Umbilical cord (tissue), 2 donors: ENCODE results near the gene LIMS1. TPM values are rescaled to one million over a fixed set of nuclear protein-coding genes. Genes with fewer than 3 reads are reported as not detected.
"Not testable (repeated sequence)": the region's sequence is repeated elsewhere in the genome, so short reads cannot be mapped to it uniquely, and the experiment has no call there.

ENCODE experiments used
- DNase-seq: peaks from one replicate; pipeline ENCODE4 v3.0.0-alpha.2; 2015; ENCODE audit warnings: low spot score
- total RNA-seq: library from RNA; depleted of rRNA; stranded (reverse); fragments of >200 nt; gene quantifications from one replicate; pipeline ENCODE4 v1.2.3, GENCODE V29; 2014; ENCODE audit warnings: low replicate concordance; ENCODE audit not compliant: insufficient read depth

Gene LIMS1
- total RNA-seq, 1 donor from 2014 or later, result 170 TPM

GRCh38 chr2:108552566-108552965 is 18.3 kb downstream of the LIMS1 start:
- no peak for DNase-seq

GRCh38 chr2:108553209-108553919 is 19.1 kb downstream of the LIMS1 start:
- no peak for DNase-seq

GRCh38 chr2:108554528-108554927 is 20.3 kb downstream of the LIMS1 start:
- no peak for DNase-seq

- DNase-seq, result no peak
These were observed 21.3 kb downstream of the LIMS1 start for GRCh38 chr2:108555572-108555971.

- not testable (repeated sequence) for DNase-seq
These were observed 22.3 kb downstream of the LIMS1 start for GRCh38 chr2:108556581-108556980.

GRCh38 chr2:108560241-108560811 is 26.1 kb downstream of the LIMS1 start:
- DNase-seq, result no peak

GRCh38 chr2:108560895-108561530 is 26.7 kb downstream of the LIMS1 start:
- no peak for DNase-seq

GRCh38 chr2:108562274-108562673 is 28.0 kb downstream of the LIMS1 start:
- DNase-seq, result no peak

- no peak for DNase-seq
These were observed 30.2 kb downstream of the LIMS1 start for GRCh38 chr2:108564510-108564909.

- DNase-seq, result peak; percentile 61
These were observed 31.6 kb downstream of the LIMS1 start for GRCh38 chr2:108565778-108566375.

GRCh38 chr2:108570416-108570815 is 36.1 kb downstream of the LIMS1 start:
- DNase-seq, result no peak

- DNase-seq, result no peak
These were observed 37.0 kb downstream of the LIMS1 start for GRCh38 chr2:108571286-108571685.

GRCh38 chr2:108573061-108573460 is 38.8 kb downstream of the LIMS1 start:
- DNase-seq, result no peak

- no peak for DNase-seq
These were observed 40.1 kb downstream of the LIMS1 start for GRCh38 chr2:108574332-108574731.

- no peak for DNase-seq
These were observed 41.1 kb downstream of the LIMS1 start for GRCh38 chr2:108575132-108575966.

- DNase-seq, result no peak
These were observed 42.8 kb downstream of the LIMS1 start for GRCh38 chr2:108577099-108577498.

- DNase-seq, result no peak
These were observed 45.4 kb downstream of the LIMS1 start for GRCh38 chr2:108579623-108580022.

- DNase-seq, result no peak
These were observed 45.8 kb downstream of the LIMS1 start for GRCh38 chr2:108580050-108580449.

- DNase-seq, result peak; percentile 83
These were observed 49.7 kb downstream of the LIMS1 start for GRCh38 chr2:108583903-108584520.

- DNase-seq, result no peak
These were observed 51.2 kb downstream of the LIMS1 start for GRCh38 chr2:108585436-108585835.

- no peak for DNase-seq
These were observed 51.8 kb downstream of the LIMS1 start for GRCh38 chr2:108586116-108586515.
